GM10847 (cell line): Measurements from ENCODE around the gene PLEKHG7.

Source experiments
- POLR2A ChIP-seq: IDR thresholded peaks from 2 replicates; pipeline ENCODE4 v1.6.1; 2011; ENCODE audit not compliant: insufficient read length; ENCODE audit errors: extremely low read depth

The PLEKHG7 gene

GRCh38 chr12:92803903-92804302 lies 101.1 kb downstream of the PLEKHG7 start:
- no peak for TF ChIP-seq POLR2A

GRCh38 chr12:92810370-92810769 lies 107.6 kb downstream of the PLEKHG7 start:
- TF ChIP-seq POLR2A: no peak

- no peak for TF ChIP-seq POLR2A
Measured at GRCh38 chr12:92814584-92814983, 111.8 kb downstream of the PLEKHG7 start.

- TF ChIP-seq POLR2A: no peak
Measured at GRCh38 chr12:92821142-92821541, 118.4 kb downstream of the PLEKHG7 start.
